Ramos (cell line): ENCODE measurements around the gene DHRS12.

Experiments used
- in situ Hi-C: fragments of 300-500 bp; cut with MboI; formaldehyde crosslinking; loops from one replicate; pipeline ENCODE4 v1.14.3; 2022; ENCODE audit warnings: low sequenced_read_pairs; ENCODE audit not compliant: unreplicated experiment

DHRS12 gene

DNA sequence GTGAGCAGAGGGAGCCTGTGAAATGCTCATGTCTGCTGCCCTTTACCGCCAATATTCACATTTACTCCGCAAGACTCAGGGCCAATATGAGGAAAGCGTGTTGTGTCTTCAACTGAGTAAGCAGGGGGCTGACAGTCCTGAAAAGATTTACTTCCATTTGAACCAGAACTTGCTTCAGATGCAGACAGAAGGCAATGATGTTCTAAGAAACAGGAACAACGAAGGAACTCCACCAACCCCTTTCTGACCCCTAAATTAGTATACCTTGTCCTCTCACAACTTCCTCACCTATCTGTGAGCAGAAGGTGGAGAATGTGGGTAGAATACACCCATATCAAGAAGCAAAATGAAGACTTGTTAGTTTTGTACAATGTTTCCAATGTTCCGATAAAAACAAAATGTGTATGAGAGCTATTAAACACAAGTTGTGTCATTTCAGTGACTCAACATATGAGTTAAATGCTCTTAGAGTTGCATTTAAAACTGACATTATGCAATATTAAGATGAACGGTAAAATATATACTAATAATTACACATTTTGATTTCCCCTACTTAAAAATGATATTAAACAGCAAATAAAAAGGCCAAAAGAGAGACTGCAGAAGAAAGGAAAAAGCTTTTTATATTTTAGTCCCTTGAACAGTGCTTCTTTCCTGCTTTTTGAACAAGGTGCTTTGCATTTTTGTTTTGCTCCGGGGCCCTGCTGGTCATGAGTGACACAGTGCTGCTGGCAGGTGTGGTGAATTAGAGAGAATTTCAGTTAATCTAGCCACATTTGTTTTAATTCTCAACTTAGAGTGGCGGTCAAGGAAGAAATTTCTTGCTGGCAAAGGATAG, 25.0 kb upstream of the DHRS12 start:
- in situ Hi-C loops: loop anchor here (10.0 kb wide), 1 partner anchor 626 kb away; the partner anchor contains the start of genes CKAP2 and VPS36

DNA sequence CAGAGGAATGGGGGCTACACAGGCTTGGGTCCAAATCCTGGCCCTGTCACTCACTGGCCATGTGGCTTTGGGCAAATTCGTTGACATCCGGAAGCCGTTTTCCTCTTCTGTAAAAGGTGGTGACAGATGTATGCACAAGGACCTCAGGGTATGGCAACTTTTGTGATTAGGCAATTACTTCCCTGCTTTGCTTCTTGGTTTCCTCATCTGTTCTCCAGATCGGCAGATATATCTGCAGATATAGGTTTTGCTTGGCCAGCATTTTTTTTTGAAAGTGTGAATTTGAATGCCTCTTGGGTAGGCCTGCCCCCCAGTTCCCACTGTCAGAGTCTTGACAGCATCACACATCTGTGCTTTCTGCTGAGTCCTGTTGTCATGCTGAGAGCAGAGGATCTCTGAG, 23.3 kb upstream of the DHRS12 start:
- in situ Hi-C loops: loop anchor here (10.0 kb wide), 1 partner anchor 628 kb away; the partner anchor contains the start of genes CKAP2 and VPS36

DNA sequence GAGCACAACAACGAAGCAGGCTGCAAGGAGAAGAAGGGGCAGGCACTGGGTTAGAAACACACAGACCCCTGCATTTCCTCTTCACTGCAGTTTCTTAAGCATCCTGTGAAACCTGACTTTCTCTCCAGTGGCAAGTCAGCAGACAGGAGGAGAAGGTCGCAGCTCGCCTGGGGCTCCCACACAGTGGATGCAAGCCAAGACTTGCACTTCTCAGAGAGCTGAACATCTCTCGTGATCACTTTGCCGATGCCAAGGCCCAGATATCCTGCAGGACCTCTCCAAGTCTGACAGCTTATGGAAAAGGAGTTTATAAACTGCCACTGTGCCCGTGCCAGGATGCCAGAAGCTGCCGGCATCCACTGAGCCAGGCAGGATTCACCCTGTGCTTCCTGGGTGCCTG, 22.6 kb upstream of the DHRS12 start:
- in situ Hi-C loops: loop anchor here (10.0 kb wide), 1 partner anchor 628 kb away; the partner anchor contains the start of genes CKAP2 and VPS36

DNA sequence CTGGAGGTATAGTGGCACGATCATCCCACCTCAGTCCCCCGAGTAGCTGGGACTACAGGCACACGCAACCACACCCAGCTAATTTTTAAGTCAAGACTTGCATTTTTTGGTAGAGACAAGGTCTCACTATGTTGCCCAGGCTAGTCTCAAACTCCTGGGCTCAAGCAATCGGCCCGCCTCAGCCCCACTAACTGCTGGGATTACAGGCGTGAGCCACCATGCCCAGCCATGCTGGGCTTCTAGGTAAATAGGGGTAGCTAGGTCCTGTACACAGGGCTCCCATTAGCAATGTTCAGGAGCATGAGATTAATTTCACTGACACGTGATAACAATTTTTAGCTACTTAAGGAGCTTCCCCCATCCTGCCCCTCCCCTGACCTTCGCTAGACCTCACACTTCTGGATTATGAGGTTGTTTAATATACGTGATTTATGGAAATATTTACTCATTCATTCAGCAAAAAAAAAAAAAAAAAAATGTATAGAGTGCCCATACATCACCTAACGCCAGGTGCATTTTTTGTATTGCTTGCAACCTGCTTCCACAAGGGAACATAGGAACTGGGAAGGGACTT, 21.8 kb upstream of the DHRS12 start:
- in situ Hi-C loops: loop anchor here (10.0 kb wide), 1 partner anchor 629 kb away; the partner anchor contains the start of genes CKAP2 and VPS36

DNA sequence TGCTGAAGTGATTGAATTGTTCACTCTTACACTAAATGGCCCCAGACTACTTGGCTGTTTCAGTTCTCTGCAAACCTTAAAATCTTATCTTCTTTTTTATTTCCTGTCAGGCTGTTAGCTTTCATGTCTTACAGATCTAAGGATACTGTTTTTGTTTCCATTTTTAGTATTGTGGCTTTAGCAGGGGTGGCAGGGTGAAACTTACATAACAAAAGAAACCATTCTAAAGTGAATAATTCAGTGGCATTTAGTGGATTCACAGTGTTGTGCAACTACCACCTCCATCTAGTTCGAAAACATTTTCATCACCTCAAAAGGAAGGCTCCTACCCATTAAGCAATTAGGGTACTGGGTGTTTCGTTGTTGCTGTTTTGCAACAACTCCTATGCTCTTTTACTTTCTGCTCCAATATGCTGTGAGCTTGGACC, 21.2 kb upstream of the DHRS12 start:
- in situ Hi-C loops: loop anchor here (10.0 kb wide), 1 partner anchor 630 kb away; the partner anchor contains the start of genes CKAP2 and VPS36

DNA sequence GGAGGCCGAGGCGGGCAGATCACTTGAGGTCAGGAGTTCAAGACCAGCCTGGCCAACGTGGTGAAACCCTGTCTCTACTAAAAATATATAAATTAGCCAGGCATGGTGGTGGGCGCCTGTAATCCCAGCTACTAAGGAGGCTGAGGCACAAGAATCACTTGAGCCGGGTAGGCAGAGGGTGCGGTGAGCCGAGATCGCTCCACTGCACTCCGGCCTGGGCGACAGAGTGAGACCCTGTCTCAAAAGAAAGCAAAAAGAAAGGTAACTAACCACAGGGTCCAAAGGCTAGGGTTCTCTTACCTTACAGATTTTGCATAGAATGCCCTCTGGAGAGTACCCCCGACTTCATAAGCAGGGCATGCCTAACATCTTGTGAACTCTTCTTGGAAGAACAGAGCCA, 20.7 kb upstream of the DHRS12 start:
- in situ Hi-C loops: loop anchor here (10.0 kb wide), 1 partner anchor 630 kb away; the partner anchor contains the start of genes CKAP2 and VPS36

DNA sequence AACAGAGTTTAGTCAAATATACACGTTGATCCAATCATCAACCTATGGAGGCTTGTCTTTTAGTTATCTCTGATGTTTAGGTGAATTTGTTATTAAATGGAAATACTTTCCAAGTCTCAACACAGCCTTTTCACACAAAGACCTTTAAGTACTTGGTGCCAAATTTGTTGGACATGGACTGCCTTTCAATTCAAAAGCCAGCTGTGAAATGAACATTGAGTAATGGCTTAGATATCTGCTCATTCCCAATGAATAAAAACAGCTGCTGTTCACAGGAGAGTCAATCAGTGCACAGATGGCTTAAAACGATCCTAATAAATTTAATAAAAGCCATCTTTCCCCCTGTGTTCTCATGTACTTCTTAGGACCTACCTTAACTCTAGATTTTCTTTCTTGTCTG, 19.9 kb upstream of the DHRS12 start:
- in situ Hi-C loops: loop anchor here (10.0 kb wide), 1 partner anchor 631 kb away; the partner anchor contains the start of genes CKAP2 and VPS36

DNA sequence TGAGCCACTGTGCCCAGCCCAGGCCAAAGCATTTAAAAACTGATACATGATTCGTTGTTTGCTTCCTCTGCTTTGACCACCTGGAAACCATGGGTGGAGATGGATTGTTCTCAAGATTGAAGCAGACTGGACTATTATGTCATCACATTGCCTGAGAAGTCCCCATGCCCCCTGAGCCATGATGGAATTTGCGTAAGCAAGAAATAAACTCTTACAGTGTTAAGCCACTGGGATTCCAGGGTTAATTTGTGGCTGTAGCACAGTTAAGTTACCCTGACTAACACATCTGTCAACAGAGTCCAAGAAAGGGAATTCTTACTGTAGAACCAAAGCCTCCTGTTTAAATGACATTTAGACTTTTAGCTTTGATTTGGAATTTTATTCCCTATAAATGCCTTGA, 19.4 kb upstream of the DHRS12 start:
- in situ Hi-C loops: loop anchor here (10.0 kb wide), 1 partner anchor 631 kb away; the partner anchor contains the start of genes CKAP2 and VPS36

DNA sequence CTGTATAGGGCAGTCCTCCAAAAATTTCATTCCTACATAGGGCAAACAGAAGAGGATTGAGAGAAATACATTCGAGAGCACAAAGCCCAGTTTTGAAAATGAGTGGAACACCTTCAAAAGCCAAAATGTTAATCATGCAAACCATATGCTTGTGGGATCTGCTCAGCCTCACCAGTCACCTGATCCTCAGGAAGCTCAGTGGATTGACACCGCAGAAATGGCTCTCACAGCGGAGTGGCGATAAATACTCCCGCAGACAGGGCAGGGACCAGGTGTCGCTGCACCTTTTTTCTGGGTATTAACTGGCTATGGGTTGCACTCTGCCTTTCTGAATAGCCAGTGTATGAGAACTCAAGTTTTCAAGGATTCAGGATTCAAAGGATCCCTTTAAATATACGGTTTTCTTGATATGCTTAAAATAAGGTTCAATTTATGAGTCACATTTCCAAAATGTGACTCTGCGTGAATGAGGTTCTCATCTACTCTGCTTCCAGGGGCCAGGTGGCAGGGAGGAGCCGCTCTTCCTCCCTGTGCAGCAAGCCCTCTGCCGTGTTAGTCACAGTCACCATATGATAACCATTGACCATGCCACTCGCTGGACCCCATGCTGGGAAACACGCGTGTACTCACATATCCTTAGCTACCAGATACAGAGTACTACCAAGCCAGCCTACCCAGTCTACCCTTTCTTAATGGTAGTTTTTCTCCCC, 18.3 kb upstream of the DHRS12 start:
- in situ Hi-C loops: loop anchor here (10.0 kb wide), 1 partner anchor 633 kb away; the partner anchor contains the start of genes CKAP2 and VPS36

DNA sequence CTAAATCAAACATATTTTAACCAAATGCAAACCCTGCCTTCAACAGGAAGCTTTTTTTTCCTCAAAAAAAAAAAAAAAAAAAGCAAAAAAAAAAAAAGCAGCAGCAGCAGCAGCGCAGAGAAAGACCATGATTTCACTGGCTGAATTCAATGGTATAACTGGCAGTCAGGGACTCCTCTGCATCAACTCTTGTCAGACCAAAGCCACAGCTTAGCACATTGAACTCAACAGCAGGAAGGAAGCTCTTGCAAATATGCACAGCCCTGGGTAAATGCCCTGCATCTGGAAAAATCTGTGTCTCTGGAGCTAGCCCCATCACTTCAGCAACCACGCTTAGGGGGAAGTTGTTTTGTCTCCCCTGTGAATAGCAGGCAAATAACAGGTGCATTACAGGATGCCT, 17.6 kb upstream of the DHRS12 start:
- in situ Hi-C loops: loop anchor here (10.0 kb wide), 1 partner anchor 633 kb away; the partner anchor contains the start of genes CKAP2 and VPS36

DNA sequence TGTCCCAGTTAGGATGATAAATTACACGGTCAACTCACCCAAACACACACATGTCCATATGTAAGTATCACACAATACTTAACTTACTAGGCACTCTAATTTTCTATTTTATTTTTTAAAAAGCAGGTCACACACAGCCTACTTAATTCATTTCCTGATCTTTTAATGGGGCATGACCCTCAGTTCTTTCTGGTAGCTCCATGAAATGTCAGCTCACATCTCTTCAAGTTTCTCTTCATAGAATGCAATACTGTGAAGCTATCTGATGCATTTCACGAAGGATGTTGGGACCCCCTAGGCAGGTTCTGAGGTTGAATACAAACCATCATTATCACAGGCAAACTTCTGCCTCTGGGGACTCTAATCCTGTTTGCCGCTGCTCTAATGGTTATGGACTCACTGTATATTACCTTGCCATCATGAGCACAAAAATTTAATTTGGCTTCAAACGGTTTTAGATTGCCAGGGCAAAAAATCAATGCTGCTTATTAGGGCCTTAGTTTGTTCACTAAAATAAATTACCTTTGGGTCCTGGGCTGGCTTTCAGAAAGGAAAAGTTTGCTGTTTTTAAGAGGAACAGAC, 16.1 kb upstream of the DHRS12 start:
- in situ Hi-C loops: loop anchor here (10.0 kb wide), 1 partner anchor 635 kb away; the partner anchor contains the start of genes CKAP2 and VPS36

DNA sequence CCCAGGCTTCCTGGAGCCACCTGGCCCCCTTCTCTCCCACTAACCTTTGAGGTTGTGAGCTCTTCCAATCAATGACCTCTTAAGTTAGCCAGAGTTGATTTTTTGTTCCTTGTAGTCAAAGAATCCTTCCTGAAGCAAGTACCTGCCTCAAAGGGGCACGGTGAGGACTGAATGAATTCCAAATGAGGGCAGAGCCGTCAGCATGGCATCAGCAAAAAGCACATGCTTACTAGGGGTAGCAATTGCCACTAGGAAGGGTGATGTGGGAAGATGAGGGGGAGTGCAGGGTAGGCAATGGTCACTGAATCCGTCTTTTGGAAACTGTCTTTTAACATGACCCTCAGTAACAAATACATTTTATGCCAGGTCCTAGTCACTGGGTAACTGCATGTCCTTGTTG, 15.6 kb upstream of the DHRS12 start:
- in situ Hi-C loops: no loop called here

DNA sequence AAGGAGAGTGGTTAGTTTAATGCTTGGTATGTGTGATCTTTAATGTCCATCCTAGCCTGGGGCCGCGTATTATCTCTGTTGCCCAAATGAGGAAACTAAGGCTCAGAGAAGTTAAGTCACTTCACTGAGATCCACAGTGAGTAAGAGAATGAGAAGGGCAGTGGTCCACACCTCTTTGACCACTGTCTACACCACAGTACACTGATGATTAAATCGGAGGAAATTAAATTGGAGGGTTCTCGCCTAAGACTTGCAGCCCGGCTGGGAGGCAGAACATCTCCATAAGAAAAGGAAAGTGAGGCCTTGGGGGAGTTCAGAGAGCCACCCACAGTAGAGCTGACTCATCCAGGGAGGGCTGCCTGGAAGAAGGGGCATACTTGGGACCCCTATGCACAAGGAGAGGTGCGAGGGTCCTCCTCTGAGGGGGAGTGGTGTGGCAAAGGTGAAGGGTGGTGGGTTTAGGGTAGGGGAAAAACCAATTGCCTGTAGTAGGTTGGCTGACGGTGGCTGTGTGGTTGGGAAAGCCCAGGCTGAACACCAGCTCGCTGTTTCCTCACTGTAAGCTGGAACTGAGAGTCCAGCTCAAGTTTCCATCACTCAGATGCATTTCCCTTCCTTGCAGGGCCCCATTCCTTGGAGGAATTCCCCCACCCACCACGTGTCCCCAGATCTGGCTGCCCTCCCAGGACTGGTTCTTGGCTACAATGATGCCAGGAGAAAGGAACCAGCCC, 15.0 kb upstream of the DHRS12 start:
- in situ Hi-C loops: no loop called here

DNA sequence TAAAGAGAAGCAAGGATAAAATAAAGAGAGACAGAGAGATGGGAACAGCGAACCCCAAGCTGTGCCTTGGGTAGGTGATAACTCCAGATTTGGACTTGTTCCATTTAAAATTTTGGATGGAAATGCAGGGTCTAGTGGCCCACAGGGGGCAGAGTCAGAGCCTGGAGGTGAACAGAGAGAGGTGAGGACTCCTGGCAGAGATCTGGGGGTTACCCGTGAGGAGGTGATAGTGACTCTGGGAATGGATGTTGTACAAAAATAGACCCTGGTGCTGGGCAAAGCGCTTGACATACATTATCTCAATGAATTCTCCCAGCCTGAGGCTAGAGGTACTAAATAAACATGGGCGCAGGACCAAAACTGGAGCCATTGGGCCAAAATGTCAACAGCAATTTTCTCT, 14.3 kb upstream of the DHRS12 start:
- in situ Hi-C loops: no loop called here

DNA sequence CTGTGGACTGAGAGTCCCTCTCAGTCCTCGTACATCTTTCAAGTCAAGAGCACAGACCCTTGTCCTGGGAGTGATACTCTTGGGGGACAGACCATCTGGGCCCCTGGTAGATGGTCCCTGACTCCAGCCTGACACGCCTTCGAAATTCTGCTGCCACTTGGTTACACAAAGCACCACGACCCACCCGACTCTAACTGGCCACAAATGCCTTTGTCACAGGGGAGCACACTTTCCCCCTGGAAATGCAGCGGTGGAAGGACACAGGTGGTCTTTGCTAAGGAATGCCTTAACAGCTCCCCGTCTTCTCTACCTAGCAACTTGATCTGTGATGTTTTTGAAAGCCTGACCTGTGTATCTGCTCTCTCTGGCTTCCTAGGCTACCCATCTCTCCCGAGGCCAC, 13.8 kb upstream of the DHRS12 start:
- in situ Hi-C loops: no loop called here

DNA sequence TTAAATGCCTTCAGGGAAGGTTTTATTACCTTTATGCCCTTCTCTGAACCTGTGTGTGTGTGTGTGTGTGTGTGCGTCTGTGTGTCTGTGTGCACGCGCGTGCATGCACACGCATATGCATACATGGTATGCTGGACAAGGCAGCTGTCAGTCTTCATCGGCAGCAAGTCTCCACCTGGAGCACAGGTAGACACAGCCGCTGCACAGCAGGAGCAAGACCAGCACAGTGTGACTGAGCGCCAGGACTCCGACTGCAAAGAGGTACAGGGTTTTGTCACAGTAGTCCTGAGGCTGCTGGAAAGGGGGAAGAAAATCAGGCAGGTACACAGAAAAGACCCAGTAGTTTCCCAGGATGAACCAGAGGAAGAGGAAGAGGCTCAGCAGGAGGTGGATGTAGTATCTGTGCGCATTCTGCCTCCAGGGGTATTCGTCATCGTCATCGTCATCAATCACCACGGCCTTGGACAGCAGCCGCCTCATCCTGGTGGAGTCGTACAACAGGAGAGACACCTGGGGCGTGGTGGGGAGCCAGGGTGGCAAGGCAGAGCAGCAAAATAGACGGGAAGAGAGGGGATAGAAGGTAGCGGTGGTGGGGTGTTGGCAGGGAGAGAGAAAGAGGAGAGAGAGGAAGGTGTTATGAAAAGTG, 12.8 kb upstream of the DHRS12 start:
- in situ Hi-C loops: no loop called here

DNA sequence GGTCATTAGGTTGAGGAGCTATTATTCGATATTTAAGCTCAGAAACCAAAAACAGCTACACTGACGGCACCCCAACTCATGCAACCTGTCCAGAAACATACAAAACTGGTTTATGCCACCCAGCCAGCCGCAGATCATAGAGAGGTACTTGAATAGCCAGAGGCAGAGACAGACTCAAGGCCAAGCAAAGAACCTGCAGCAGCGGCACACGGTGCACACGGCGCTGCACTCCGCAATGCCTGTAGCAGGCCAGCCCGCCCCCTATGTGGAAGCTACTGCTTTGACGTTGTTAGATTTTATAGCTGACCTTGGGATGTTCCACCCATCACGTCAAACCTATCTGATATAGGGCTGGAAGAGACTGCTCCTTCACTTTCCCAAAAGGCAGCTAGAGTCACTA, 11.9 kb upstream of the DHRS12 start:
- in situ Hi-C loops: no loop called here

DNA sequence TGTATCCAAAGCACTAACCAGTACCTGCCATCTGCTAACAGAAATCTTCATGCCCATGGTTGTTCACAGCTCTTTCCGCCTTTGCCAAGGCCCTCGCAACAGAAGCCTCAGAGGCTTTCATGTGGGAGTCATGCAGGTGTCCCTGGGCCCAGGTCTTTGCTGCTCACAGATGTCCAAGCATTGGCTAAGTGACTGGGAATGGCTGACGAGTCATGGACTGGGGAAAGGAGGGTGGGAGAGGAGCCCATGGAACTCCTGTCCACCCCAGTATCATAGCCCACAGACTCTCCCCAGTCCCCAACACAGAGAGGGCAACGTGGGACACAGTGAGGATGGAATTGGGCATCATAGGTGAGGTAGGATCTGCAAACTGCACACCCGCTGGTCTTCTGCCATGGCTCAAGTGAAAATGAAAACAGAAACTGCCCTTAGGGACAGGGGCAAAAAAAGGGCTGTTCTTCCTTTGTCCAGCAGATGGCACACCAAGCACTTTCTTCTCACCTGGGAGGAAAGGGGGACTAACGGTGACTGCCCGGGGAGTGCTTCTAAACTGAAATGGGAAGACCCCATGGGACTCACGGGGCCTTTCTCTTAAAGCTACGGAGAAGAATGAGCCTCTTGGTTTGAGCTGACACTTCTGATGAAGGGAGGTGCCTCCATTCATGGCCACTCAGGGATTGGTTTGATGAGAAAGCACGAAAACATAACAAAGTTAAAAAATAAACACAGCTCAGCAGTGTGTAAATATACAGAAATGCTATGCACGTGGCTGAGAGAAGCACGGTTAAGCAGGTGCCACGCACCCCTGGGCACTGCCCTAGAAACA, 11.1 kb upstream of the DHRS12 start:
- in situ Hi-C loops: no loop called here
